Activated B cell treated with CpG ODN at 0.5 μM for 24 hours (primary cell): ENCODE measurements around the gene ANKRD28. TPM values are rescaled to one million over a fixed set of nuclear protein-coding genes. Genes with fewer than 3 reads are reported as not detected.

Experiments
- ATAC-seq: fragments of 200-7000 bp; cut with Tn5 transposase; one replicate; pipeline ENCODE4 v1.10.0; 2021; ENCODE audit warnings: low read depth, mild to moderate bottlenecking, moderate library complexity
- CTCF ChIA-PET: fragments of 350-600 bp; sonication (Branson Sonifier 250); formaldehyde crosslinking; loops from one replicate; lab custom pipeline; 2021; ENCODE audit warnings: antibody characterized with exemption; lab: Charles Lee
- POLR2A ChIA-PET: fragments of 350-600 bp; sonication (Branson Sonifier 250); formaldehyde crosslinking; loops from one replicate; lab custom pipeline; 2021; ENCODE audit warnings: antibody characterized with exemption; lab: Charles Lee
- DNase-seq: peaks from one replicate; pipeline ENCODE4 v3.0.0; 2022
- H3K27ac Mint-ChIP-seq: one replicate; pipeline ENCODE4 v1.8.0; 2020; ENCODE audit warnings: mixed read lengths
- H3K27me3 Mint-ChIP-seq: one replicate; pipeline ENCODE4 v1.8.0; 2021; ENCODE audit warnings: mixed read lengths
- H3K36me3 Mint-ChIP-seq: one replicate; pipeline ENCODE4 v1.8.0; 2021; ENCODE audit warnings: low read depth, mixed read lengths
- H3K4me1 Mint-ChIP-seq: one replicate; pipeline ENCODE4 v1.8.0; 2021; ENCODE audit warnings: mixed read lengths
- H3K4me3 Mint-ChIP-seq: one replicate; pipeline ENCODE4 v1.8.0; 2020; ENCODE audit warnings: mild to moderate bottlenecking, mixed read lengths
- H3K9me3 Mint-ChIP-seq: one replicate; pipeline ENCODE4 v1.8.0; 2020; ENCODE audit warnings: mixed read lengths
- CTCF ChIP-seq: fragments of 200-600 bp; IDR thresholded peaks from one replicate; pipeline ENCODE4 v1.8.0; 2022; ENCODE audit warnings: antibody characterized with exemption, mild to moderate bottlenecking
- intact Hi-C: fragments of 100-400 bp; cut with micrococcal nuclease; formaldehyde crosslinking; loops from one replicate; pipeline ENCODE4 v1.15.1; 2024
- total RNA-seq: library from RNA; stranded (reverse); gene quantifications from 2 replicates; pipeline ENCODE4 v1.2.3, GENCODE V29; 2022

The ANKRD28 gene
- total RNA-seq, 1 donor from 2014 or later, result 29.9 TPM

- intact Hi-C loops, result no loop called here
- Mint-ChIP-seq H3K27ac (no peak overlapping the region), H3K4me3 (no peak overlapping the region), H3K4me1 (peaks cover 5% of the 10 kb centered on the region), H3K36me3 (peaks cover 20% of the 10 kb centered on the region), H3K9me3 (peaks cover 19% of the 10 kb centered on the region), H3K27me3 (no peaks in the 10 kb centered on the region)
- ATAC-seq, result no peak
- TF ChIP-seq CTCF, result no peak
- no peak for DNase-seq
- ChIA-PET POLR2A (no interaction called here), CTCF (no interaction called here)
Measured at GRCh38 chr3:15839568-15839967, 41.8 kb upstream of the ANKRD28 start.

- DNase-seq (no peak), ATAC-seq (no peak)
- ChIA-PET CTCF (no interaction called here), POLR2A (no interaction called here)
- no peaks in the 10 kb centered on the region for H3K9me3 Mint-ChIP-seq
- H3K4me1 Mint-ChIP-seq, result peaks cover 3% of the 10 kb centered on the region
- intact Hi-C loops, result no loop called here
- TF ChIP-seq CTCF, result no peak
- H3K4me3 Mint-ChIP-seq, result no peak overlapping the region
- H3K27me3 Mint-ChIP-seq, result no peaks in the 10 kb centered on the region
- H3K36me3 Mint-ChIP-seq, result peaks cover 3% of the 10 kb centered on the region
- no peak overlapping the region for H3K27ac Mint-ChIP-seq
Measured at GRCh38 chr3:15831927-15832326, 34.1 kb upstream of the ANKRD28 start.

GRCh38 chr3:15825016-15825415 is 27.2 kb upstream of the ANKRD28 start:
- CTCF ChIA-PET, result no interaction called here
- ATAC-seq (no peak), DNase-seq (no peak)
- Mint-ChIP-seq H3K4me3 (no peak overlapping the region), H3K4me1 (peaks cover 22% of the 10 kb centered on the region), H3K9me3 (no peaks in the 10 kb centered on the region), H3K27me3 (no peaks in the 10 kb centered on the region), H3K27ac (no peak overlapping the region), H3K36me3 (peaks cover 2% of the 10 kb centered on the region)
- TF ChIP-seq CTCF, result no peak
- POLR2A ChIA-PET, result no interaction called here
- intact Hi-C loops, result no loop called here

GRCh38 chr3:15823092-15823491 is 25.3 kb upstream of the ANKRD28 start:
- no peaks in the 10 kb centered on the region for H3K9me3 Mint-ChIP-seq
- H3K36me3 Mint-ChIP-seq, result peaks cover 2% of the 10 kb centered on the region
- ATAC-seq (no peak), DNase-seq (no peak)
- TF ChIP-seq CTCF, result no peak
- no peaks in the 10 kb centered on the region for H3K27me3 Mint-ChIP-seq
- ChIA-PET POLR2A (no interaction called here), CTCF (interaction anchor here (0.6 kb wide), 1 partner anchor 152 kb away, joined by 3 read pairs; no protein-coding TSS in a partner anchor)
- H3K4me1 Mint-ChIP-seq, result peaks cover 31% of the 10 kb centered on the region
- H3K4me3 Mint-ChIP-seq, result no peak overlapping the region
- intact Hi-C loops, result no loop called here
- no peak overlapping the region for H3K27ac Mint-ChIP-seq

- Mint-ChIP-seq H3K4me3 (no peak overlapping the region), H3K4me1 (peaks cover 35% of the 10 kb centered on the region)
Measured at GRCh38 chr3:15822281-15822680, 24.5 kb upstream of the ANKRD28 start.

More at GRCh38 chr3:15822281-15822680, 24.5 kb upstream of the ANKRD28 start:
- no peak for DNase-seq
- intact Hi-C loops, result no loop called here
- Mint-ChIP-seq H3K9me3 (no peaks in the 10 kb centered on the region), H3K36me3 (peaks cover 2% of the 10 kb centered on the region), H3K27ac (no peak overlapping the region), H3K27me3 (no peaks in the 10 kb centered on the region)
- no peak for ATAC-seq
- ChIA-PET POLR2A (no interaction called here), CTCF (no interaction called here)
- no peak for TF ChIP-seq CTCF
